Hepatocyte (in vitro differentiated cells): ENCODE results near the gene CHMP4B.

Source experiments
- EZH2 ChIP-seq: fragments of 200-600 bp; sonication (generic); IDR thresholded peaks from 2 replicates; pipeline ENCODE4 v1.6.1; 2016; ENCODE audit warnings: antibody characterized with exemption, mild to moderate bottlenecking, borderline replicate concordance
- EZH2phosphoT487 ChIP-seq: fragments of 200-600 bp; sonication (generic); IDR thresholded peaks from one replicate; pipeline ENCODE4 v1.6.1; 2018; ENCODE audit warnings: antibody characterized with exemption, mild to moderate bottlenecking, low read depth, moderate library complexity; ENCODE audit not compliant: unreplicated experiment, severe bottlenecking

DNA sequence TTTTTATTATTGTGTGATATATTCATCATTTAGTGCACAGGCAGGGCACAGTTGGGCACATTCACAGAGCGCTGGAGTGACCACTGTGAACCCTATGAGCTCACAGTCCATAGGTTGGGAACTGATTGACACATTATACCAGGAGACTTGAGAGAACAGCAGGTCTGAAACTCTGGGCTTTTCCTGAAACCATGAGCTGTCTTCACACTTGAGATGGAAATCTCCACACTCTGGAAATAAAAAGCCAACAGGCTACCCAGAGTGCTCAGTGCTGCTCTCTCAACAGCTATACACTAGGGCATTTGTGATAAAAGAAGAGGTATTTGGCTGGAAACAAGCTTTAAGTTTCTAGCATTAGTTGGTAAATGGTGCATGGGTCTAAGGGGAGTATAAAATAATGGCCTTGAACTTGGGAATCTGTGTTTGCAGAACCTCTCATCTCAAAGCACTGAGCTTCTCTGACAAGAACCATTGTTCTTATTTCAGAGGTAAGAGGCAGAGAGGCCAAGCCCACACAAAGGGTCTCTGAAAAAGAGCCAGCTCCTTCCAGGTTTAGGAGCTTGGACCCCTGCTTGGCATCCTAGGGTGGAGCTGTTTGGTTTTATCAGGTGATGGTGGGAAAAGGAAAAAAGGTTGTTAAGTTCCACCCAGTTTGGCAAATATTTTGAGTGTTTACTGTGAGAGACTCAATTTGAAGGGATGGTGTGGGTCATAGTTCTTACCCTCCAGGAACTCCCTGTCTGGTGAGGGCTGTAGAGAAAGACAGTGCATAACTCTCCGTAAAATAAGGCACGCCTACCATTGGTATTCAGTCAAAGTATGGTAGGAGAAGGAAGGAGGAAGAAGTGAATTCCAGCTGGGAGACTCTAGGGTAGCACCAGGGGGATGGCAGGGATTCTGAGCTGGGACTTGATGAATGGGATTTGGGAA, 14.5 kb downstream of the CHMP4B start:
- TF ChIP-seq EZH2phosphoT487 (no peak), EZH2 (no peak)
